ENCODE results near the gene IGF2.

DNA sequence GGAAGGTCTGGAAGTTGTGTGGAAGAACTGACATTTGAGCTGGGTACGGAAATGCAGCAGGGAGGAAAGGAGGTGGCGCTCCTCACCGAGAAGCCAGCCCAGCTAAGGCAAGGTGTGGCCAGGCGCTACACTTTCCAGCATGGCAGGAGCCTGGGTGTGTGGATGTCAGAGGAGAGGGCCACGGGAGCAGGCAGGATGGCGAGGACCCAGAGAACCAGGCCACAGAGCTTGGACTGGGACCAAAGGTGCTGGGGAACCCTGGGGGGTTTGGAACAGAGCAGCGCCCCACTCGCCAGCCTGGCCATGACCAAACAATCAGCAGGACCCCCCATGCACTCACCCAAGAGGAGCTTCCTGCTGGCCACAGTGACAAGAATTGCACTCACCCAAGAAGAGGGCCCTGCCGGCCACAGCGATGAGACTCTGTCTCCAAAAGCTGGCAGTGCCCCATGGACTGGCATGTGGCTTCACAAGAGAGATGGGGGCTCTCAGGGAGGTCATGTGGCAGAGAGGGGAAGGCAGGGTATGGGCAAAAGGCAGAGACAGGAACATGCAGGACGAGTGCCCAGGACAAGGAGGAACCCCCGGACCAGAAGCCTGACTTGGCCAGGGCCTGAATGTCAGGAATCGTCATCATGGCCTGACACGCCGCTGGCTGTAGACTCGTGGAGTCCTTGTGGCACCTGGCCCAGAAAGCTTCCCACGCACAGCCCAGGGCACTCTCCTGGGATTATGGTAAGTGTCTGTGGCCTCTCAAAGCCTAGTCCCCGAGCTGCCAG, 45.4 kb downstream of the IGF2 start:
- TF ChIP-seq, protein P1, sequence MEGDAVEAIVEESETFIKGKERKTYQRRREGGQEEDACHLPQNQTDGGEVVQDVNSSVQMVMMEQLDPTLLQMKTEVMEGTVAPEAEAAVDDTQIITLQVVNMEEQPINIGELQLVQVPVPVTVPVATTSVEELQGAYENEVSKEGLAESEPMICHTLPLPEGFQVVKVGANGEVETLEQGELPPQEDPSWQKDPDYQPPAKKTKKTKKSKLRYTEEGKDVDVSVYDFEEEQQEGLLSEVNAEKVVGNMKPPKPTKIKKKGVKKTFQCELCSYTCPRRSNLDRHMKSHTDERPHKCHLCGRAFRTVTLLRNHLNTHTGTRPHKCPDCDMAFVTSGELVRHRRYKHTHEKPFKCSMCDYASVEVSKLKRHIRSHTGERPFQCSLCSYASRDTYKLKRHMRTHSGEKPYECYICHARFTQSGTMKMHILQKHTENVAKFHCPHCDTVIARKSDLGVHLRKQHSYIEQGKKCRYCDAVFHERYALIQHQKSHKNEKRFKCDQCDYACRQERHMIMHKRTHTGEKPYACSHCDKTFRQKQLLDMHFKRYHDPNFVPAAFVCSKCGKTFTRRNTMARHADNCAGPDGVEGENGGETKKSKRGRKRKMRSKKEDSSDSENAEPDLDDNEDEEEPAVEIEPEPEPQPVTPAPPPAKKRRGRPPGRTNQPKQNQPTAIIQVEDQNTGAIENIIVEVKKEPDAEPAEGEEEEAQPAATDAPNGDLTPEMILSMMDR (IDR thresholded peaks at IDR 0.05): no peak
- no peak for TF ChIP-seq POLR2A (IDR thresholded peaks at IDR 0.05)
